Midbrain (tissue), 1 donor: ENCODE measurements around the gene MEF2C.
A peak's percentile ranks its signal among the peaks of the same experiment; 100 is the strongest.
"Not testable (repeated sequence)": the region's sequence is repeated elsewhere in the genome, so short reads cannot be mapped to it uniquely, and the experiment has no call there.

Experiments
- DNase-seq: peaks from one replicate; lab custom pipeline; 2025; lab: John Stamatoyannopoulos, UW

The MEF2C gene

DNA sequence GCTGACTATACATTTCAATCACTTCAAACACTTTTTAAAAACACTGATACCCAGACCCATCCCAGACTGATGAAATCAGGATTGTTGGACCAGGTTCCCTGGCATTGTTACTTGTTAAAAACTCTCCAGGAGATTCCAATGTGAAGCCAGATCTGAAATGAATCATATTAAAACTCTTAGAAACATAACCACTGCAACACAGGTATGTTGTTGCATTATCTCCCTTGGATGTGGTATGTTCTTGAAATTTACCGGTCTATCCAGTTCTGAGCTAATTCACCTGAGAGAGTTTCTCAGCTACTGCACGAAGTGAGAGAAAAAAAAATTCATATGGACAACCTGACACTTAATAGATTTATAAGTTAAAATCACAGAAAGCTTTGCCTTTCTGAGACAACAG is 21.8 kb downstream of the MEF2C start:
- DNase-seq: no peak

DNA sequence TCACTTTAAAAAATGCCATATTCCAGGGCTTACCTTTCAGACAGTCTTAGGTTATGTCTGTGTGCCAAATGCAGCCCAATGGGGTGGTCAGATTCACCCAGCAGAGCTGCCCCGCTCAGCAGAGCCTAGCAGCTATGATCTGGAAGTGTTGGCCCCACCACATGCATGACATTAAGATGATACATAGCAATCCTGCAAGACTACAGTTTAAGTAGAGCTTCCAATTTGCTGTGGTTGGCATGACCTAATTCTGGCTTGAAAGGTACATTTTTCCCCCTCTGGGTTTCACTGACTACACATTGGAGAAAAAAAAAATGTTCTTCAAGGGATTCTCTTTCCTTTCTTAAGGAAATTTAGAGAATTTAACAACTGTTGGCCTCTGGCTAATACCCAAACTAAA is 22.5 kb downstream of the MEF2C start:
- DNase-seq: no peak

DNA sequence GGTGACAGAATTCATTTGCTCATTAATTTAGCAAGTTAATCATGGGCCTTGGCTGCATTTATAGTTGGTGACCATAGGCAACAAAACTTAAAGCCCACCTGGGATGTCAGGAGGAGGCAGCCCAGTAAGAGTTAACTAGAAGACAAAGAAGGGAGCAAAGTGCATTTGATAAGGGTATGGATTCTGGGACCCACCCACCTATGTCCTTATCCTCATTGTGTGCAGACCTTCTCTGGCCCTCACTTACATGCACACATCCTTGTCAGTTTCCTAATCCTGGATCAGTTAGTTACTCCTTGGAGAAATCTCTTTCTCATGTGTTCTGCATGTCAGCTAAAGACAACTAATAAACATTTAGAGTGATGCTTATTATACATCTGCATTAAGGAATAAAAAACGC is 24.6 kb downstream of the MEF2C start:
- no peak for DNase-seq

GRCh38 chr5:88856381-88856780 is 26.6 kb downstream of the MEF2C start:
- DNase-seq: not testable (repeated sequence)

DNA sequence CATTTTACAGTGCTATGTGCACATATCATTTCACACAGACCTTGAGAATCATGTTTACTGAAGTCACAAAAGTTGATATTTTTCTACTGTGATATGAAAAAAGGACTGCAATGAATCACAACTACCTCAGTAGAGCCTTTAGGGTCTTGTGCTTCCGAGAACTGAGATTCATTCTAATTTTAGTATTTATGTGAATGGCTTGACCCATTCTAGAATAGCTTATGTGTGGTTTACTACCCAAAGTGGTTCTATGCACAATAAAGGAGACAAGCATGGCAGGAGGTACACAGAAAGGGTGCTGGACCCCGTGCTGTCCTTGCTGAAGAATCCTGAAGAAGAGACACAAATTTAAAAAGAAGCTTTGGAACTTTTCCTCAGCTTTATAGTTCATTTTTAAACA is 28.2 kb downstream of the MEF2C start:
- no peak for DNase-seq

- no peak for DNase-seq
Measured at GRCh38 chr5:88847420-88847819, 35.6 kb downstream of the MEF2C start.

DNA sequence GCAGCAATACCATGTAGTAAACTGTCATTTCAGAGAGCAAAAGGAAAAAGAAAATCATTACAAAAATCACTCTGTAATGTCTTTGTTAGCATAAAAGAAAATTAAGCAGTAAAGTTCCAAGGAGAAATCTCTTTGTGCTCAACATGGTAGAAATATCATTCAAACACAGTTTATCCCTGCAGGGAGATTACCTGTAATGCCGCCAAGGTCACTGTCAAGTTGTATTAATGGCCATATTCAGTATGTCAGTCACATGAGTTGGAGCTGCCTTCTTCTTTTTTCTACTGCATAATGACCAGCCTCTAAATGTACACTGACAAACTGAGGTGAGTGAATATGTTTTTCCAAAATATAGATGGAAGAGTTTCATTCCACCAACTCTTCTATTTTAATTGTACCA is 36.5 kb downstream of the MEF2C start:
- DNase-seq: no peak

DNA sequence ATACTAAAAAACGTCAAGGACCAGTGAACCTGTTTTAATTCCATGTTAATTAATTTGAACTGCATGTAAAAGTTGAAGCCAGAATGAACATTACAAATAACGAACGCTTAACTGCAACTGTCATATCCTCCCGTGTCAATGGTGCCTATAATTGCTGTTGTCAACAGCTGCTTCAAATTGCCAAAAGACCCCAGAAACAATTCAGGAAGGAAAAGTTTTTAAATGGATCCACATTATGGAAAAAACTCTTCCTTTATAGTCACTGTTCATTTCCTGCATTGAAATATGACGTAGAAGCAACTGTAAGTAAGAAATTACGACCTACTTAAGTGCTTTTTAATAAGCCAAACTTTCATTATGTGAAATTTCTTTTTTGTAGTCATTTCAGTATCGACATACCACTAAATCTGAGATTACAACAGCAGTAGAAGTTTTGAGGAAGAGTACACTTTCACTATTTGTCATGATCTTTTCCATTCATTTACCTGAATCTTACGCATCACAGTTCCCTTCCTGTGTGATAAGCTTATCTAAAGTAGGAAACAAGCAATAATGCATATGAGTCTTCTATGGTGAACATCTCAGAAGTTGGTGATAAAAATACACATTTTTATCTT is 37.8 kb downstream of the MEF2C start:
- DNase-seq: no peak

GRCh38 chr5:88842784-88843183 is 40.2 kb downstream of the MEF2C start:
- DNase-seq: no peak

DNA sequence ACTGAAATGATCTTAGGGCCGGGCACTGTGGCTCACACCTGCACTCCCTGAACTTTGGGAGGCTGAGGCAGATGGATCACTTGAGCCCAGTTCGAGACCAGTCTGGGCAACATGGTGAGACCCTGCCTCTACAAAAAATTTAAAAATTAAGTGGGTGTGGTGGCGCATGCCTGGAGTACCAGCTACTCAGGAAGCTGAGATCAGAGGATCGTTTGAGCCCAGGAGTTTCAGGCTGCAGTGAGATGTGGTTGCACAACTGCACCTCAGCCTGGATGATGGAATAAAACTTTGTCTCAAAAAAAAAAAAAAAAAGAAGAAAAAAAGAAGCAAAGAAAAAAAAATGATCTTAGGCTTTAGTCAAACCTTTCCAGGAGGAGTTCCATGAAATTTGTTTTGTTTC is 41.8 kb downstream of the MEF2C start:
- DNase-seq: no peak

- DNase-seq: no peak
Measured at GRCh38 chr5:88840495-88840894, 42.5 kb downstream of the MEF2C start.

- DNase-seq: no peak
Measured at GRCh38 chr5:88839238-88839637, 43.7 kb downstream of the MEF2C start.

GRCh38 chr5:88838500-88838899 is 44.5 kb downstream of the MEF2C start:
- DNase-seq: no peak

DNA sequence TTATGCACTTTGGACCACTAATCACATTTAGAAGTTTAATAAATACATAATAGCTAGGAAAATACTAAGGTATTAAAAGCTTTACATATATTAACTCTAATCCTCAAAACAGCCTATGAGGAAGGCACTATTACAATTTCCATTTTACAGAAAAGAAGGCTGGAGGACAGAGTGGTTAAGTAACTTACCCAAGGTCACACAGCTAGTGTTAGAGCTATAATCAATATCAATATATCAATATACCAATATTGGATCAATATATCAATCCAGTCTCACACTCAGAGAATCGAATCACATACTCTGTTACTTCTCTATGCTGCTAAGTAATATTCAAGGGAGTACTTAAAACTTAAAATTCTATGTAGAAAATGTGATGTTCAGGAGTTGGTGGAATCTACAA is 45.2 kb downstream of the MEF2C start:
- DNase-seq: no peak

DNA sequence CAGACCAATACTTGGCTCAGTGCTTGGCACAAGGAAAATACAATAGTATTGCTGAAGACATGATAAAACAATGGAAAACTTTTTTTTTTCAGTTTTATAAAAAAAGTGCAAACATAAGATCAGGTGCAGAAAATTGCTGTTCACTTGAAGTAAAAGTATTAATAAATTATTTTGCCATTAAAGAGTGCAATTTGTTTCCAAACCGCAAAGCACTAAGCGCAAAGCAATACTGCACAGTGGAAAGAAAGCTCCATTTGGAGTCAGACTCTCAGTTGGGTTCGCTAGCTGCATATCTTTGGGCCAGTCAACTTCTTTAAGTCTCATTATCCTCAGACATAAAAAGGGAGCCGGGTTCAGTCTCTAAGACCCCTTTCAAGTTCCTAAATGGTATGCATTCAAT is 45.8 kb downstream of the MEF2C start:
- DNase-seq: no peak

DNA sequence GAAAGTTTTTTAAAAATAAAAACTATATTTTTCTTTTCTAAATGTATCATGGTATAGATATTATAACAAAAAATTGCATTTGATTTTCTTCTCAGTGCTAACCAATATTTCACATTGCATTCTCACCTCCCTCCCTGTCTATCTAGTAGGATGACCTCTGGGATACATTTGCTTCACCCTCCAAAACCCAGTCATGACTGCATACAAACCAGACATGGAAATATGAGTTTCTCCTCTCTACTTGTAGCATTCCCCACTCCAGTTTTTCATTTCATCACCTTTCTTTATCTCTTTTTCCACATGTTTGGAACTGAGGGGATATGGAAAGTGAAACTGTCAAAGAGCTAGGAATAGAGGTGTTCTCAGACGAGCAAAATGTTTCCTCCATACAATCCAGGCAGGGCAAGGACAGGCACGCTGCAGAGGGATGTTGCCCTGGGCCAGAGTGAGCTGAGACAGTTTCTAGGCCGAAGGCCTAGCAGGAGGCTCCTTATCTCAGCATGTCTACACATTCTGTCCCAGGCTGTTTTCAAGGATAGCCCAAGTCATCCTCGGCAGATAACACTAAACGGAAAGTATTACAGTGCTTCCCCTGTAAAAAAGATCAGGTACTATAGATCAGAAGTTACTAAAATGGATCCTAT is 46.7 kb downstream of the MEF2C start:
- DNase-seq: peak; percentile 15

GRCh38 chr5:88834499-88834898 is 48.5 kb downstream of the MEF2C start:
- no peak for DNase-seq

GRCh38 chr5:88834131-88834462 is 48.9 kb downstream of the MEF2C start:
- DNase-seq: no peak

GRCh38 chr5:88833371-88834130 is 49.4 kb downstream of the MEF2C start:
- no peak for DNase-seq

DNA sequence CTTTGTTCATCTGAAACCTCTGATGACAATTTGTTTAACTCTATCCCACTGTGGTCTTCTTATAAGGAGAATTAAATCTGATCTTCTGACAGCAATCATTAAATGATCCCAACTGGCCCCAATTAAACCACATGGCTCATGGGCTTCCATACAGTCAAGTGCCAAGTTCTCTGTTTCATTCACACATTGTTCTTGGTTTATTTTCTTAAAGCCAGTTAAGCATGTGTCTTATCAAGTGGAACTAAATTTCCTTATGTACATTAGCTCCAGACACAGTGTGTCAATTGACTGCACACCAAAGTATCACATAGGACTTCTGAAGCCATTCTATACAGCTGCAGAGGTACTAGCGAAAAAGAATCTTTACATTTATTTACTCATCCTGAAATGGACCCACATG is 51.2 kb downstream of the MEF2C start:
- no peak for DNase-seq

DNA sequence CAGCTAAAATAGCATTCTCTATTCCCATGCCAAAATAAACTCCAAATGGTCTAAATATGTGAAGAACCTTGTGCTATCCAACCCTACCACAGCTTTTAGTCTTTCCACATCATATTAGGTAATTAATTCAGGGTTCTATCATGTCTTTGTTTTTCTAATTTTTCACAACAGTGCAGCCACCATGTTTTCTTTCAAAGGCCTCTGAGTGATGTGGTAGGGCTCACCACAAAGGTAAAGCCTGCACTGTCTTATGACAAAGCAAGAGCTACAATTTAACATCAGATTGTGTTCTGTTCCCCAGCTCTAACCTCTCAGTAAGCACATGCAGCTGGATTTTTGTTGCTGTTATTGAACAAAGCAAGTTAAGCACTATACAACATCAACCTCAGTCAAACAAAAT is 52.4 kb downstream of the MEF2C start:
- no peak for DNase-seq

DNA sequence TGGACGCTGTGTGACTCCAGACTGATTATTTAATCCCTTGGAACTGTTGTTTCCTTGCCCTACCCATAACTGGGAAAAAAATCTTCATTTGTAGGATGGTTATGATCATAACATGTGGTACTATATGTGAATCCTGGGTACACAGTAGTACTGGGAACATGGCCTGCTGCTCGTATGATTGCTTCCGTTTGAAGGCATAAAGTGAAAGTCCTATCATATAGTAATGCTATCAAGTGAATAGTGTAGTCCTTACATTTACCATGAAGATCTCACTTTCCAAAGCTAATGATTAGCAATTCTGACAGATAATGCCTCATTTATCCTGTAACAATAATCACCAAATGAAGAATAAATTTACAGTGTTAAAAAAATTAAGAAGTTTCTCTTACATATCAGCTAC is 53.2 kb downstream of the MEF2C start:
- no peak for DNase-seq

GRCh38 chr5:88829054-88829453 is 53.9 kb downstream of the MEF2C start:
- no peak for DNase-seq

DNA sequence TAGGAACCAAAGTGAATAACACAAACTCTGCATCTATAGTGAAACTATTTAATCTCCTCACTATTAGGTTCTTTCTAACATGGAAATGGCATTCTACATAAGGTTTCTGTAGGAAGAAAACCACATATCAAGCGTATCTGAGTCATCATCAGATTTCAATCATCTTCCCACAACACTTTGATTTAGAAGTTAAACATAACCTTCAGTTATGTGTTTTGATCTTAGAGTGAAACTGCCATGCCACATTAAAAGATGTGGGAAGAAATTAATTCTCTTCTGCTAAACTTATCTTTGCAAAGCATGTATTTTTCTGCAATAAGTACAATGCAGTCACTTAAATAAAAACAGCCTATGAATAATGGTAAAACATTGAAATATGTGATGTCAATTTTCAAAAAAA is 55.0 kb downstream of the MEF2C start:
- no peak for DNase-seq
